ENCODE measurements around the gene SMIM43. TPM values are rescaled to one million over a fixed set of nuclear protein-coding genes. Genes with fewer than 3 reads are reported as not detected.

SMIM43 gene
- total RNA-seq, 1 experiment from 2014 or later = 1.2 TPM

- Histone ChIP-seq H3K23me2 (ENCODE audit: insufficient read length, low read depth, low read length, poor library complexity, severe bottlenecking) (no peaks in the 10 kb centered on the region), H2AFZ (ENCODE audit: low read length) (no peak overlapping the region)
These were observed 23.2 kb downstream of the SMIM43 start for GRCh38 chr4:121741751-121742150.

More at GRCh38 chr4:121741751-121742150, 23.2 kb downstream of the SMIM43 start:
- Histone ChIP-seq H2BK120ac (ENCODE audit: low read depth, low read length, poor library complexity, severe bottlenecking) (no peak overlapping the region), H3K27me3 (ENCODE audit: insufficient read depth, low read length) (no peaks in the 10 kb centered on the region), H3K9me3 (ENCODE audit: control insufficient read depth, low read depth, low read length) (no peaks in the 10 kb centered on the region), H3K79me1 (ENCODE audit: insufficient read depth, low read depth, low read length, poor library complexity, severe bottlenecking) (no peaks in the 10 kb centered on the region), H3K4me1 (ENCODE audit: insufficient read depth, low read length) (no peaks in the 10 kb centered on the region), H3K4ac (ENCODE audit: low read depth, low read length) (no peak overlapping the region), H3K9ac (ENCODE audit: extremely low read depth, insufficient read length, low read length) (no peak overlapping the region), H4K5ac (ENCODE audit: insufficient read length, low read depth, low read length) (no peak overlapping the region), H3K14ac (ENCODE audit: insufficient read depth, low read length) (no peak overlapping the region), H2BK15ac (ENCODE audit: low read depth, low read length) (no peak overlapping the region), H2BK12ac (ENCODE audit: insufficient read length, low read depth, low read length) (no peak overlapping the region), H3K27ac (ENCODE audit: insufficient read length, low read depth, low read length) (no peak overlapping the region), H4K8ac (replicated peaks; ENCODE audit: insufficient read length, low read depth, low read length) (no peak overlapping the region), H3K18ac (ENCODE audit: insufficient read length, low read depth, low read length) (no peak overlapping the region), H2BK5ac (ENCODE audit: insufficient read length, low read length) (no peak overlapping the region), H4K91ac (ENCODE audit: insufficient read length, low read depth, low read length) (no peak overlapping the region), H3K23ac (ENCODE audit: insufficient read length, low read depth, low read length) (no peak overlapping the region), H2BK20ac (ENCODE audit: low read depth, low read length, poor library complexity, severe bottlenecking) (no peak overlapping the region), H3T11ph (ENCODE audit: low read length) (no peak overlapping the region), H3K4me2 (ENCODE audit: insufficient read depth, insufficient read length, low read length) (no peak overlapping the region), H4K20me1 (ENCODE audit: control insufficient read depth, insufficient read depth, insufficient read length) (no peaks in the 10 kb centered on the region), H3K56ac (ENCODE audit: insufficient read length, low read depth, low read length) (no peak overlapping the region), H2AK5ac (ENCODE audit: insufficient read length, low read length) (no peak overlapping the region), H3K79me2 (ENCODE audit: insufficient read depth, low read length) (no peaks in the 10 kb centered on the region)
- no peak for TF ChIP-seq CTCF (conservative IDR thresholded peaks at IDR 0.05)
- Mint-ChIP-seq H3K9me3 (peaks cover 3% of the 10 kb centered on the region in 2 experiments; a peak in 4 of 5 replicates), H3K27ac (0 out of 7 replicates have a peak overlapping the region, but pooled peaks of 1 of the 3 experiments have one; percentile 7), H3K4me1 (peaks cover 20% of the 10 kb centered on the region in 2 experiments), H3K36me3 (ENCODE audit: insufficient read depth in 1 of 3, low read depth in 3 of 3) (no peaks in the 10 kb centered on the region; a peak in 1 of 7 replicates), H3K27me3 (ENCODE audit: low read depth) (peaks cover 38% of the 10 kb centered on the region), H3K4me3 (no peak overlapping the region)
- WGBS (ENCODE audit: extremely low coverage, insufficient read length, low lambda C conversion rate) = no CpG with 5 or more reads among the region's 7 CpGs
- DNase-seq = no peak

Data from H9 (cell line).